Stimulated activated CD8-positive, alpha-beta memory T cell treated with anti-CD3 and anti-CD28 coated beads, Interleukin-4, amount 100 ng/mL, for 4 hours (primary cell): ENCODE measurements around the gene EIF5AL1.
"Not testable (repeated sequence)": the region's sequence is repeated elsewhere in the genome, so short reads cannot be mapped to it uniquely, and the experiment has no call there.

Experiments used
- DNase-seq, 2 donors: peaks; one replicate each; pipeline ENCODE4 v3.0.0-alpha.2; 2020; ENCODE audit warnings: low read depth in 2 of 2, low spot score in 1 of 2

EIF5AL1 gene

GRCh38 chr10:79487296-79488194, 24.8 kb upstream of the EIF5AL1 start:
- DNase-seq, result no peak

- no peak for DNase-seq
Observed at GRCh38 chr10:79488336-79488735, 24.0 kb upstream of the EIF5AL1 start.

- DNase-seq, result no peak
Observed at GRCh38 chr10:79488870-79489269, 23.5 kb upstream of the EIF5AL1 start.

- DNase-seq, result no peak
Observed at GRCh38 chr10:79490400-79491142, 21.8 kb upstream of the EIF5AL1 start.

- no peak for DNase-seq
Observed at GRCh38 chr10:79491143-79491835, 21.0 kb upstream of the EIF5AL1 start.

- no peak for DNase-seq
Observed at GRCh38 chr10:79492256-79492655, 20.1 kb upstream of the EIF5AL1 start.

GRCh38 chr10:79492839-79493238, 19.5 kb upstream of the EIF5AL1 start:
- DNase-seq, result no peak

- DNase-seq, result no peak
Observed at GRCh38 chr10:79493806-79494205, 18.5 kb upstream of the EIF5AL1 start.

- DNase-seq, result no peak
Observed at GRCh38 chr10:79494871-79495705, 17.2 kb upstream of the EIF5AL1 start.

- DNase-seq, result no peak
Observed at GRCh38 chr10:79495791-79496190, 16.5 kb upstream of the EIF5AL1 start.

- DNase-seq, result no peak
Observed at GRCh38 chr10:79496896-79497295, 15.4 kb upstream of the EIF5AL1 start.

- no peak for DNase-seq
Observed at GRCh38 chr10:79498291-79498829, 14.0 kb upstream of the EIF5AL1 start.

GRCh38 chr10:79502561-79503309, 9.6 kb upstream of the EIF5AL1 start:
- DNase-seq, result no peak

GRCh38 chr10:79503787-79504186, 8.5 kb upstream of the EIF5AL1 start:
- DNase-seq, result not testable (repeated sequence)

- DNase-seq, result not testable (repeated sequence)
Observed at GRCh38 chr10:79504483-79504882, 7.8 kb upstream of the EIF5AL1 start.

GRCh38 chr10:79505328-79505727, 7.0 kb upstream of the EIF5AL1 start:
- DNase-seq, result not testable (repeated sequence)

- DNase-seq, result no peak
Observed at GRCh38 chr10:79505829-79506228, 6.5 kb upstream of the EIF5AL1 start.

GRCh38 chr10:79507440-79508167, 4.7 kb upstream of the EIF5AL1 start:
- DNase-seq, result no peak

GRCh38 chr10:79508245-79508644, 4.1 kb upstream of the EIF5AL1 start:
- DNase-seq, result not testable (repeated sequence)
